HepG2 (cell line): Measurements from ENCODE around the gene MARK4. TPM values are rescaled to one million over a fixed set of nuclear protein-coding genes. Genes with fewer than 3 reads are reported as not detected.

ENCODE experiments used
- ARID4A ChIP-seq: sonication (generic); formaldehyde crosslinking; IDR thresholded peaks from 2 replicates; pipeline ENCODE4 v1.5.0; 2020; ENCODE audit warnings: mild to moderate bottlenecking, missing genetic modification reagents, borderline replicate concordance
- CSRNP1 ChIP-seq: sonication (generic); formaldehyde crosslinking; IDR thresholded peaks from 2 replicates; pipeline ENCODE4 v1.8.1; 2023; ENCODE audit warnings: mild to moderate bottlenecking, missing genetic modification reagents
- REST ChIP-seq, 2 experiments: IDR thresholded peaks; 2 replicates each; pipeline ENCODE4 v1.6.1; 2011 to 2012; ENCODE audit warnings: low read length in 2 of 2, borderline replicate concordance in 1 of 2, low read depth in 1 of 2, mild to moderate bottlenecking in 1 of 2, moderate library complexity in 1 of 2
- TGIF2 ChIP-seq: IDR thresholded peaks from 2 replicates; pipeline ENCODE4 v1.6.1; 2016; ENCODE audit warnings: control low read depth, missing compliant biosample characterization
- TRIM22 ChIP-seq: fragments of 450-650 bp; IDR thresholded peaks from 2 replicates; pipeline ENCODE4 v1.6.1; 2017
- ZMYM3 ChIP-seq: sonication (generic); formaldehyde crosslinking; IDR thresholded peaks from 2 replicates; pipeline ENCODE4 v1.5.1; 2020; ENCODE audit warnings: mild to moderate bottlenecking, missing genetic modification reagents
- ZNF260 ChIP-seq: sonication (generic); formaldehyde crosslinking; IDR thresholded peaks from 2 replicates; pipeline ENCODE4 v1.4.0; 2020; ENCODE audit warnings: missing genetic modification reagents, low read depth, mild to moderate bottlenecking, borderline replicate concordance
- ZNF460 ChIP-seq: sonication (generic); formaldehyde crosslinking; IDR thresholded peaks from 2 replicates; pipeline ENCODE4 v1.5.1; 2020; ENCODE audit warnings: missing genetic modification reagents, mild to moderate bottlenecking, borderline replicate concordance
- polyA plus RNA-seq, 8 experiments: library from polyadenylated mRNA; depleted of rRNA in 3 of 8; stranded (reverse) in 7 of 8; unstranded in 1 of 8; fragments of >200 nt; fragmentation: Illumina TruSeq in 4 of 8; extraction: Trizol in 4 of 8; gene quantifications; 2 replicates each; pipeline versions ENCODE4 v1.2.1 to v1.2.3, GENCODE V29; 2011 to 2016; ENCODE audit warnings: low read depth in 4 of 8, missing spikeins in 1 of 8, mixed read lengths in 1 of 8; ENCODE audit not compliant: insufficient read depth in 1 of 8
- total RNA-seq, 5 experiments: library from RNA; depleted of rRNA; stranded (reverse); fragments of >200 nt; fragmentation: Illumina TruSeq; extraction: Trizol; gene quantifications; 2 replicates each; pipeline ENCODE4 v1.2.3, GENCODE V29; 2016; ENCODE audit warnings: low read depth in 1 of 5

MARK4 gene
- total and polyA plus RNA-seq, 2 of the 13 experiments (the other 11 are each of a cell fraction or from before 2014, with no cell fraction given), result 7.0 to 12.2 TPM

- TF ChIP-seq CSRNP1 (CRISPR knock-in tag) (no peak), TRIM22 (no peak), ARID4A (CRISPR knock-in tag) (no peak), ZNF460 (CRISPR knock-in tag) (0 out of 2 replicates have a peak, but pooled peaks have one; percentile 27), TGIF2 (CRISPR knock-in tag) (no peak), ZMYM3 (peak; percentile 67), ZNF260 (CRISPR knock-in tag) (no peak), REST (IDR thresholded peaks at IDR 0.05; ENCODE audit: borderline replicate concordance in 1 of 2, low read depth in 1 of 2, low read length in 2 of 2) (no peak)
Observed at GRCh38 chr19:45327404-45328143, 76.5 kb downstream of the MARK4 start (continued).
